HEK293 (cell line): ENCODE results near the gene C19orf12.

Source experiments
- CTCF ChIA-PET: fragments of 350-600 bp; formaldehyde crosslinking; extraction: SDS; loops from one replicate; lab custom pipeline; 2021; ENCODE audit warnings: antibody characterized with exemption; lab: Yijun Ruan, JAX
- POLR2A ChIA-PET: fragments of 300-600 bp; formaldehyde crosslinking; extraction: SDS; loops from one replicate; lab custom pipeline; 2020; ENCODE audit warnings: antibody characterized with exemption, inconsistent platforms; lab: Yijun Ruan, JAX
- H3K27ac ChIP-seq: fragments of 200-500 bp; sonication (Bioruptor generic); 2 replicates; pipeline ENCODE4 v1.5.1; 2014; ENCODE audit warnings: low read depth, low read length, control low read depth, inconsistent platforms; ENCODE audit errors: extremely low read depth
- H3K36me3 ChIP-seq, 2 experiments: fragments of 200-500 bp in 1 of 2; sonication (Bioruptor generic) in 1 of 2; 1 replicate in 1 of 2; 2 replicates in 1 of 2; pipeline ENCODE4 v1.5.1; 2014 to 2017; ENCODE audit warnings: inconsistent platforms in 2 of 2, low read length in 2 of 2; ENCODE audit not compliant: control insufficient read depth in 2 of 2, insufficient read depth in 1 of 2
- H3K4me1 ChIP-seq: fragments of 200-500 bp; sonication (Bioruptor generic); 2 replicates; pipeline ENCODE4 v1.5.1; 2014; ENCODE audit warnings: mild to moderate bottlenecking, low read length, inconsistent platforms; ENCODE audit not compliant: control insufficient read depth, insufficient read depth
- H3K4me3 ChIP-seq: 2 replicates; pipeline ENCODE4 v1.5.1; 2011; ENCODE audit warnings: low read depth, mild to moderate bottlenecking, control low read depth, low read length, moderate library complexity
- H3K9me3 ChIP-seq: fragments of 200-500 bp; sonication (Bioruptor generic); 2 replicates; pipeline ENCODE4 v1.5.1; 2014; ENCODE audit warnings: low read depth, low read length, inconsistent platforms; ENCODE audit not compliant: control insufficient read depth, insufficient read depth
- EGR2 ChIP-seq: fragments of 450-650 bp; formaldehyde crosslinking; IDR thresholded peaks from 2 replicates; pipeline ENCODE4 v1.5.1; 2016; ENCODE audit warnings: low read depth, missing biosample characterization, missing genetic modification characterization
- HOXD13 ChIP-seq: sonication (generic); formaldehyde crosslinking; IDR thresholded peaks from 2 replicates; pipeline ENCODE4 v1.8.0; 2022; ENCODE audit warnings: missing genetic modification reagents, borderline replicate concordance
- KLF9 ChIP-seq: fragments of 450-650 bp; formaldehyde crosslinking; IDR thresholded peaks from 2 replicates; pipeline ENCODE4 v1.5.1; 2016; ENCODE audit warnings: missing biosample characterization, missing genetic modification characterization, low read depth
- MYNN ChIP-seq: fragments of 450-650 bp; formaldehyde crosslinking; IDR thresholded peaks from 2 replicates; pipeline ENCODE4 v1.5.1; 2016; ENCODE audit warnings: missing biosample characterization, missing genetic modification characterization, borderline replicate concordance
- OVOL3 ChIP-seq: fragments of 450-650 bp; formaldehyde crosslinking; IDR thresholded peaks from 2 replicates; pipeline ENCODE4 v1.5.1; 2016; ENCODE audit warnings: missing biosample characterization, missing genetic modification characterization
- SCRT1 ChIP-seq: fragments of 450-650 bp; formaldehyde crosslinking; IDR thresholded peaks from 2 replicates; pipeline ENCODE4 v1.5.1; 2016; ENCODE audit warnings: missing biosample characterization, missing genetic modification characterization, borderline replicate concordance
- SP7 ChIP-seq: fragments of 450-650 bp; formaldehyde crosslinking; IDR thresholded peaks from 2 replicates; pipeline ENCODE4 v1.5.1; 2016; ENCODE audit warnings: missing biosample characterization, missing genetic modification characterization
- TCF7L2 ChIP-seq: IDR thresholded peaks from 2 replicates; pipeline ENCODE4 v1.6.1; 2011; ENCODE audit warnings: low read depth, mild to moderate bottlenecking, inconsistent platforms, low read length, moderate library complexity, borderline replicate concordance
- ZBTB21 ChIP-seq: fragments of 450-650 bp; formaldehyde crosslinking; IDR thresholded peaks from 2 replicates; pipeline ENCODE4 v1.5.1; 2017; ENCODE audit warnings: missing biosample characterization, missing genetic modification characterization
- ZFHX2 ChIP-seq: fragments of 450-650 bp; formaldehyde crosslinking; conservative IDR thresholded peaks from 2 replicates; pipeline ENCODE4 v1.5.1; 2016; ENCODE audit warnings: missing biosample characterization, missing genetic modification characterization
- ZFP41 ChIP-seq: fragments of 450-650 bp; formaldehyde crosslinking; IDR thresholded peaks from 2 replicates; pipeline ENCODE4 v1.5.1; 2016; ENCODE audit warnings: missing biosample characterization, missing genetic modification characterization, borderline replicate concordance
- ZNF146 ChIP-seq: fragments of 450-650 bp; formaldehyde crosslinking; IDR thresholded peaks from 2 replicates; pipeline ENCODE4 v1.5.1; 2016; ENCODE audit warnings: missing biosample characterization, missing genetic modification characterization
- ZNF214 ChIP-seq: fragments of 450-650 bp; formaldehyde crosslinking; IDR thresholded peaks from 2 replicates; pipeline ENCODE4 v1.5.1; 2017; ENCODE audit warnings: missing biosample characterization, mild to moderate bottlenecking, missing genetic modification characterization, borderline replicate concordance
- ZNF24 ChIP-seq: fragments of 450-650 bp; formaldehyde crosslinking; IDR thresholded peaks from 2 replicates; pipeline ENCODE4 v1.5.1; 2016; ENCODE audit warnings: missing biosample characterization, missing genetic modification characterization
- ZNF280D ChIP-seq: fragments of 450-650 bp; formaldehyde crosslinking; IDR thresholded peaks from 2 replicates; pipeline ENCODE4 v1.5.1; 2016; ENCODE audit warnings: missing biosample characterization, missing genetic modification characterization
- ZNF302 ChIP-seq: fragments of 450-650 bp; formaldehyde crosslinking; IDR thresholded peaks from 2 replicates; pipeline ENCODE4 v1.5.1; 2016; ENCODE audit warnings: missing biosample characterization, missing genetic modification characterization, low read depth
- ZNF335 ChIP-seq: fragments of 450-650 bp; formaldehyde crosslinking; conservative IDR thresholded peaks from 2 replicates; pipeline ENCODE4 v1.5.1; 2016; ENCODE audit warnings: missing biosample characterization, missing genetic modification characterization
- ZNF394 ChIP-seq: fragments of 450-650 bp; formaldehyde crosslinking; IDR thresholded peaks from 2 replicates; pipeline ENCODE4 v1.5.1; 2016; ENCODE audit warnings: missing biosample characterization, missing genetic modification characterization, mild to moderate bottlenecking, moderate library complexity, borderline replicate concordance
- ZNF426 ChIP-seq: fragments of 450-650 bp; formaldehyde crosslinking; IDR thresholded peaks from 2 replicates; pipeline ENCODE4 v1.5.1; 2017; ENCODE audit warnings: missing biosample characterization, missing genetic modification characterization, mild to moderate bottlenecking, inconsistent platforms, moderate library complexity
- ZNF555 ChIP-seq: fragments of 450-650 bp; formaldehyde crosslinking; conservative IDR thresholded peaks from 2 replicates; pipeline ENCODE4 v1.5.1; 2017; ENCODE audit warnings: missing biosample characterization, mild to moderate bottlenecking, missing genetic modification characterization, inconsistent platforms
- ZNF623 ChIP-seq: fragments of 450-650 bp; formaldehyde crosslinking; IDR thresholded peaks from 2 replicates; pipeline ENCODE4 v1.5.1; 2016; ENCODE audit warnings: missing biosample characterization, missing genetic modification characterization
- ZNF629 ChIP-seq: fragments of 450-650 bp; formaldehyde crosslinking; IDR thresholded peaks from 2 replicates; pipeline ENCODE4 v1.5.1; 2017; ENCODE audit warnings: missing biosample characterization, missing genetic modification characterization
- TF ChIP-seq, protein P1 (sequence below): sonication (generic); formaldehyde crosslinking; IDR thresholded peaks from 2 replicates; pipeline ENCODE4 v1.8.1; 2022; ENCODE audit warnings: mild to moderate bottlenecking, moderate library complexity, missing genetic modification reagents
- TF ChIP-seq, protein P2 (sequence below): fragments of 450-650 bp; formaldehyde crosslinking; IDR thresholded peaks from 2 replicates; pipeline ENCODE4 v1.5.1; 2017; ENCODE audit warnings: missing biosample characterization, missing genetic modification characterization
- TF ChIP-seq, protein P3 (sequence below): fragments of 450-650 bp; formaldehyde crosslinking; IDR thresholded peaks from 2 replicates; pipeline ENCODE4 v1.5.1; 2016; ENCODE audit warnings: missing biosample characterization, missing genetic modification characterization

C19orf12 gene

DNA sequence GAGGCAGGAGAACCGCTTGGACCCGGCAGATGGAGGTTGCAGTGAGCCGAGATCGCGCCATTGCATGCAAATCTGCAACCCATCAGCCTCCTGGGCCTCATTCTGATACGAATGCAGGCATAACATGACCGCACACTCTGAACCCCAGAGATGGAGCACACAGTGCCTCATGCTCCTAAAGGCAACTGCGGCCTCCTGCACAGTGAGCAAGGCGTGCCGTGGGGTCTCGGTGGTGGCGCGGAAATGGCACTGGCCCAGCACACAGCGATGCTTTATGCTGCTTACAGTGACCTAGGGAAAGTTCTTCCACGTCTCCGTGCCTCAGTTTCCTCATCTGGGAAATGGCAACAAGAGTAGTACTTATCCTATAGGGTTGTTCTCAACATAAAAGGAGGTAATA, 2.0 kb upstream of the C19orf12 start:
- H3K4me3 ChIP-seq = no peak overlapping the region
- ChIA-PET CTCF (interaction anchor here (0.5 to 13.2 kb wide), 72 partner anchors 10 to 1751 kb away, joined by 3 to 299 read pairs (median 5); partner anchors contain the start of gene POP4), POLR2A (interaction anchor here (0.6 to 4.5 kb wide), 17 partner anchors 9 to 1732 kb away, joined by 3 to 40 read pairs (median 4); partner anchors contain the start of genes PLEKHF1 and POP4)
- H3K4me1 ChIP-seq = peaks cover 16% of the 10 kb centered on the region
- peak overlapping the region; percentile 96; the same call in 1 of the 2 replicates for H3K27ac ChIP-seq
- TF ChIP-seq, protein P1, sequence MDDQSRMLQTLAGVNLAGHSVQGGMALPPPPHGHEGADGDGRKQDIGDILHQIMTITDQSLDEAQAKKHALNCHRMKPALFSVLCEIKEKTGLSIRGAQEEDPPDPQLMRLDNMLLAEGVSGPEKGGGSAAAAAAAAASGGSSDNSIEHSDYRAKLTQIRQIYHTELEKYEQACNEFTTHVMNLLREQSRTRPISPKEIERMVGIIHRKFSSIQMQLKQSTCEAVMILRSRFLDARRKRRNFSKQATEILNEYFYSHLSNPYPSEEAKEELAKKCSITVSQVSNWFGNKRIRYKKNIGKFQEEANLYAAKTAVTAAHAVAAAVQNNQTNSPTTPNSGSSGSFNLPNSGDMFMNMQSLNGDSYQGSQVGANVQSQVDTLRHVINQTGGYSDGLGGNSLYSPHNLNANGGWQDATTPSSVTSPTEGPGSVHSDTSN (CRISPR knock-in tag) = 0 out of 2 replicates have a peak, but pooled peaks have one; percentile 42
- no peak for TF ChIP-seq ZNF302 (tag by site-specific recombination)
- H3K9me3 ChIP-seq = no peaks in the 10 kb centered on the region
- H3K36me3 ChIP-seq = peaks cover 0 to 8% of the 10 kb centered on the region in 2 experiments; a peak in 1 of 3 replicates

DNA sequence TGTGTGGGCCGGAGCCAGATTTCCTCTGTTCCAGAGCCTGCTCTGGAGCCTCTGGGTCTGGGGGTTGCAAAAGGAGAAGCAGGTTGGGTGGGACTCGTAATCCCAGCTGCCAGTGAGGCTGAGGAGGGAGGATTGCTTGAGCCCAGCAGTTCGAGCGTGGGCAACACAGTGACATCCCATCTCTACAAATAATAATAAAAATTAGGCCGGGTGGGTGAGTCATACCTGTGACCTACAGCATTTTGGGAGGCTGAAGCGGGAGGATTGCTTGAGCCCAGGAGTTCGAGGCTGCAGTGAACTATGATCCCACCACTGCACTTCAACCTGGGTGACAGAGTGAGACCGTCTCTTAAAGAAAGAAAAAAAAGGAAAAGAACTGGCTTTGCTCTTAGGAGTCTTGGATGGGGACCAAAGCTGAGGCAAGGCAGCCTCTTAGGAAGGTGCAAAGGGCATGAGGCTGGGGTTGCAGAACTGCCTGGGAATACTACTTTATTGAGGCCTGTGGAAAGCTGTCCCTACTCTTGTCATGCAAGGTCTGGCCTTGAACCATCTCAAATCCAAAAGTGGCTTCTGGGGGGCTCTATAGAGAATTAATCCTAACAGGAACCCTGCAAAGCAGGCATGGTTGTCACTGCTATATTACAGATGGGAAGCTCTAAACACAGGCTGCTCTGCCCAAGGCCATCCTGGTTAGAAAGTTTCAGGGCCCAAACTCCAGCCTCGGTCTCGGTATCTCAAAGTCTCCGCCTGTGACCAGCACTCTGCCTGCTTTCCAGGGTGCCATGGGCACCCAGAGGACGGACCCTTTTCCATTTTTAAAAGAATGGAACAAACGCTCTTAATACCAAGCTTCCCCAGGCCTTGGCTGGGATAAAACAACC, 880 bp upstream of the C19orf12 start:
- Histone ChIP-seq H3K27ac (peak overlapping the region; percentile 96), H3K4me3 (peak overlapping the region; percentile 65), H3K36me3 (peaks cover 0 to 10% of the 10 kb centered on the region in 2 experiments; a peak in 1 of 3 replicates), H3K4me1 (peaks cover 16% of the 10 kb centered on the region), H3K9me3 (no peaks in the 10 kb centered on the region)
- ChIA-PET CTCF (interaction anchor here (0.5 to 13.2 kb wide), 102 partner anchors 10 to 1972 kb away, joined by 3 to 299 read pairs (median 4); partner anchors contain the start of gene POP4), POLR2A (interaction anchor here (0.9 to 4.5 kb wide), 25 partner anchors 9 to 164 kb away, joined by 3 to 40 read pairs (median 4); partner anchors contain the start of genes PLEKHF1 and POP4)
- TF ChIP-seq ZNF214 (no peak), ZNF555 (tag by site-specific recombination) (no peak), EGR2 (peak; percentile 49; the same call in 1 of the 2 replicates), ZNF146 (tag by site-specific recombination) (0 out of 2 replicates have a peak, but pooled peaks have one; percentile 10), ZFP41 (tag by site-specific recombination) (no peak), SP7 (tag by site-specific recombination) (peak; percentile 62), ZNF623 (tag by site-specific recombination) (peak; percentile 60), ZNF426 (tag by site-specific recombination) (no peak), ZNF335 (tag by site-specific recombination) (peak; percentile 97; the same call in 1 of the 2 replicates), SCRT1 (tag by site-specific recombination) (0 out of 2 replicates have a peak, but pooled peaks have one; percentile 30), HOXD13 (CRISPR knock-in tag) (no peak), TCF7L2 (no peak), OVOL3 (tag by site-specific recombination) (0 out of 2 replicates have a peak, but pooled peaks have one; percentile 0), ZNF394 (tag by site-specific recombination) (peak; percentile 52; the same call in 1 of the 2 replicates), ZBTB21 (peak; percentile 68), ZNF280D (peak; percentile 64; the same call in 1 of the 2 replicates), KLF9 (tag by site-specific recombination) (0 out of 2 replicates have a peak, but pooled peaks have one; percentile 8), MYNN (tag by site-specific recombination) (no peak), ZNF24 (tag by site-specific recombination) (0 out of 2 replicates have a peak, but pooled peaks have one; percentile 23), ZFHX2 (tag by site-specific recombination) (peak; percentile 74), ZNF629 (peak; percentile 72)
- TF ChIP-seq, protein P2, sequence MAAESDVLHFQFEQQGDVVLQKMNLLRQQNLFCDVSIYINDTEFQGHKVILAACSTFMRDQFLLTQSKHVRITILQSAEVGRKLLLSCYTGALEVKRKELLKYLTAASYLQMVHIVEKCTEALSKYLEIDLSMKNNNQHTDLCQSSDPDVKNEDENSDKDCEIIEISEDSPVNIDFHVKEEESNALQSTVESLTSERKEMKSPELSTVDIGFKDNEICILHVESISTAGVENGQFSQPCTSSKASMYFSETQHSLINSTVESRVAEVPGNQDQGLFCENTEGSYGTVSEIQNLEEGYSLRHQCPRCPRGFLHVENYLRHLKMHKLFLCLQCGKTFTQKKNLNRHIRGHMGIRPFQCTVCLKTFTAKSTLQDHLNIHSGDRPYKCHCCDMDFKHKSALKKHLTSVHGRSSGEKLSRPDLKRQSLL (tag by site-specific recombination) = peak; percentile 80
- TF ChIP-seq, protein P3, sequence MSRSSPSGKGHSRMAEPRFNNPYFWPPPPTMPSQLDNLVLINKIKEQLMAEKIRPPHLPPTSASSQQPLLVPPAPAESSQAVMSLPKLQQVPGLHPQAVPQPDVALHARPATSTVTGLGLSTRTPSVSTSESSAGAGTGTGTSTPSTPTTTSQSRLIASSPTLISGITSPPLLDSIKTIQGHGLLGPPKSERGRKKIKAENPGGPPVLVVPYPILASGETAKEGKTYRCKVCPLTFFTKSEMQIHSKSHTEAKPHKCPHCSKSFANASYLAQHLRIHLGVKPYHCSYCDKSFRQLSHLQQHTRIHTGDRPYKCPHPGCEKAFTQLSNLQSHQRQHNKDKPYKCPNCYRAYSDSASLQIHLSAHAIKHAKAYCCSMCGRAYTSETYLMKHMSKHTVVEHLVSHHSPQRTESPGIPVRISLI (tag by site-specific recombination) = no peak
